H9 (cell line): Measurements from ENCODE around the gene NCLN. TPM values are rescaled to one million over a fixed set of nuclear protein-coding genes. Genes with fewer than 3 reads are reported as not detected.

ENCODE experiments used
- DNase-seq: peaks from one replicate; pipeline ENCODE4 v3.0.0-alpha.2; 2017
- H2AFZ ChIP-seq: one replicate; pipeline ENCODE4 v1.6.1; 2013; ENCODE audit warnings: mild to moderate bottlenecking, low read length, control low read depth, moderate library complexity
- H2AK5ac ChIP-seq: 2 replicates; pipeline ENCODE4 v1.6.1; 2013; ENCODE audit warnings: low read length, control low read depth, mixed read lengths; ENCODE audit not compliant: insufficient read length
- H2BK120ac ChIP-seq: one replicate; pipeline ENCODE4 v1.6.1; 2013; ENCODE audit warnings: low read depth, mild to moderate bottlenecking, low read length, control low read depth, inconsistent platforms; ENCODE audit not compliant: poor library complexity, severe bottlenecking
- H2BK12ac ChIP-seq: 2 replicates; pipeline ENCODE4 v1.6.1; 2013; ENCODE audit warnings: low read length, control low read depth, mixed read lengths, low read depth; ENCODE audit not compliant: insufficient read length
- H2BK15ac ChIP-seq: 2 replicates; pipeline ENCODE4 v1.6.1; 2013; ENCODE audit warnings: low read depth, low read length, control low read depth
- H2BK20ac ChIP-seq: one replicate; pipeline ENCODE4 v1.6.1; 2013; ENCODE audit warnings: low read depth, mild to moderate bottlenecking, low read length, control low read depth, inconsistent platforms; ENCODE audit not compliant: poor library complexity, severe bottlenecking
- H2BK5ac ChIP-seq: 2 replicates; pipeline ENCODE4 v1.6.1; 2013; ENCODE audit warnings: low read length, control low read depth, mixed read lengths; ENCODE audit not compliant: insufficient read length
- H3K14ac ChIP-seq: 2 replicates; pipeline ENCODE4 v1.6.1; 2013; ENCODE audit warnings: low read length, control low read depth; ENCODE audit not compliant: insufficient read depth
- H3K18ac ChIP-seq: 2 replicates; pipeline ENCODE4 v1.6.1; 2013; ENCODE audit warnings: low read depth, mild to moderate bottlenecking, mixed read lengths, low read length, control low read depth; ENCODE audit not compliant: insufficient read length
- H3K23ac ChIP-seq: 2 replicates; pipeline ENCODE4 v1.6.1; 2013; ENCODE audit warnings: low read length, control low read depth, mixed read lengths, low read depth; ENCODE audit not compliant: insufficient read length
- H3K23me2 ChIP-seq: 2 replicates; pipeline ENCODE4 v1.6.1; 2013; ENCODE audit warnings: low read depth, mild to moderate bottlenecking, mixed read lengths, low read length, control low read depth; ENCODE audit not compliant: insufficient read length, poor library complexity, severe bottlenecking
- H3K27ac ChIP-seq: 2 replicates; pipeline ENCODE4 v1.5.1; 2013; ENCODE audit warnings: low read length, control low read depth, mixed read lengths, low read depth; ENCODE audit not compliant: insufficient read length
- H3K27me3 ChIP-seq: 2 replicates; pipeline ENCODE4 v1.6.1; 2013; ENCODE audit warnings: low read length, control low read depth, inconsistent platforms; ENCODE audit not compliant: insufficient read depth
- H3K4ac ChIP-seq: 2 replicates; pipeline ENCODE4 v1.6.1; 2013; ENCODE audit warnings: low read depth, mild to moderate bottlenecking, control low read depth, inconsistent platforms, low read length, moderate library complexity
- H3K4me1 ChIP-seq: 2 replicates; pipeline ENCODE4 v1.6.1; 2013; ENCODE audit warnings: low read length, control low read depth, inconsistent platforms; ENCODE audit not compliant: insufficient read depth
- H3K4me2 ChIP-seq: 2 replicates; pipeline ENCODE4 v1.6.1; 2013; ENCODE audit warnings: low read length, control low read depth, mixed read lengths; ENCODE audit not compliant: insufficient read length, insufficient read depth
- H3K56ac ChIP-seq: 2 replicates; pipeline ENCODE4 v1.6.1; 2013; ENCODE audit warnings: low read depth, mild to moderate bottlenecking, mixed read lengths, low read length, control low read depth; ENCODE audit not compliant: insufficient read length
- H3K79me1 ChIP-seq: 2 replicates; pipeline ENCODE4 v1.6.1; 2013; ENCODE audit warnings: low read depth, mild to moderate bottlenecking, moderate library complexity, low read length, control low read depth, inconsistent platforms; ENCODE audit not compliant: insufficient read depth, poor library complexity, severe bottlenecking
- H3K79me2 ChIP-seq: 2 replicates; pipeline ENCODE4 v1.6.1; 2013; ENCODE audit warnings: low read length, control low read depth, inconsistent platforms; ENCODE audit not compliant: insufficient read depth
- H3K9ac ChIP-seq: 2 replicates; pipeline ENCODE4 v1.6.1; 2013; ENCODE audit warnings: low read length, control low read depth, mixed read lengths; ENCODE audit not compliant: insufficient read length; ENCODE audit errors: extremely low read depth
- H3K9me3 ChIP-seq: one replicate; pipeline ENCODE4 v1.6.1; 2013; ENCODE audit warnings: low read depth, low read length, inconsistent platforms; ENCODE audit not compliant: control insufficient read depth
- H3T11ph ChIP-seq: one replicate; pipeline ENCODE4 v1.6.1; 2013; ENCODE audit warnings: mild to moderate bottlenecking, low read length, control low read depth, inconsistent platforms
- H4K20me1 ChIP-seq: one replicate; pipeline ENCODE4 v1.6.1; 2013; ENCODE audit not compliant: control insufficient read depth, insufficient read length, insufficient read depth
- H4K5ac ChIP-seq: 2 replicates; pipeline ENCODE4 v1.6.1; 2013; ENCODE audit warnings: low read depth, mild to moderate bottlenecking, mixed read lengths, low read length, control low read depth; ENCODE audit not compliant: insufficient read length
- H4K8ac ChIP-seq: replicated peaks from 2 replicates; pipeline ENCODE4 v1.6.1; 2013; ENCODE audit warnings: low read length, control low read depth, mixed read lengths, low read depth; ENCODE audit not compliant: insufficient read length
- H4K91ac ChIP-seq: 2 replicates; pipeline ENCODE4 v1.6.1; 2013; ENCODE audit warnings: low read depth, mild to moderate bottlenecking, moderate library complexity, mixed read lengths, low read length, control low read depth; ENCODE audit not compliant: insufficient read length
- H3K27ac Mint-ChIP-seq, 3 experiments: 2 replicates in 2 of 3; 3 replicates in 1 of 3; pipeline ENCODE4 v1.8.0; 2020 to 2021; ENCODE audit warnings: mixed read lengths in 3 of 3, mild to moderate bottlenecking in 1 of 3, moderate library complexity in 1 of 3
- H3K27me3 Mint-ChIP-seq: 2 replicates; pipeline ENCODE4 v1.8.0; 2021; ENCODE audit warnings: low read depth, mild to moderate bottlenecking, moderate library complexity, mixed read lengths
- H3K36me3 Mint-ChIP-seq, 3 experiments: 2 replicates in 2 of 3; 3 replicates in 1 of 3; pipeline ENCODE4 v1.8.0; 2020 to 2021; ENCODE audit warnings: low read depth in 3 of 3, mixed read lengths in 3 of 3; ENCODE audit not compliant: insufficient read depth in 1 of 3
- H3K4me1 Mint-ChIP-seq, 2 experiments: 2 replicates each; pipeline ENCODE4 v1.8.0; 2020; ENCODE audit warnings: mixed read lengths in 2 of 2
- H3K4me3 Mint-ChIP-seq, 2 experiments: 2 replicates in 1 of 2; 3 replicates in 1 of 2; pipeline ENCODE4 v1.8.0; 2020 to 2021; ENCODE audit warnings: mild to moderate bottlenecking in 2 of 2, mixed read lengths in 2 of 2, moderate library complexity in 1 of 2
- H3K9me3 Mint-ChIP-seq, 2 experiments: 2 replicates in 1 of 2; 3 replicates in 1 of 2; pipeline ENCODE4 v1.8.0; 2020; ENCODE audit warnings: mild to moderate bottlenecking in 2 of 2, mixed read lengths in 2 of 2, moderate library complexity in 1 of 2
- WGBS: extraction: QIAGEN DNeasy Blood & Tissue Kit; methylation state at CpG from one replicate; pipeline ENCODE4 v1.1.7; 2013; ENCODE audit warnings: missing lambda C conversion rate, low lambda C conversion rate, mixed read lengths; ENCODE audit not compliant: insufficient read length; ENCODE audit errors: extremely low coverage; 5-methylcytosine and 5-hydroxymethylcytosine counted together
- total RNA-seq: library from RNA; stranded (reverse); gene quantifications from 2 replicates; pipeline ENCODE4 v1.2.1, GENCODE V29; 2021
- TF ChIP-seq, protein P1 (sequence below): fragments of 200-600 bp; sonication (generic); conservative IDR thresholded peaks from 3 replicates; pipeline ENCODE4 v1.8.0; 2021; ENCODE audit warnings: antibody characterized with exemption, mild to moderate bottlenecking

NCLN gene
- total RNA-seq, 1 experiment from 2014 or later = 94.8 TPM

DNA sequence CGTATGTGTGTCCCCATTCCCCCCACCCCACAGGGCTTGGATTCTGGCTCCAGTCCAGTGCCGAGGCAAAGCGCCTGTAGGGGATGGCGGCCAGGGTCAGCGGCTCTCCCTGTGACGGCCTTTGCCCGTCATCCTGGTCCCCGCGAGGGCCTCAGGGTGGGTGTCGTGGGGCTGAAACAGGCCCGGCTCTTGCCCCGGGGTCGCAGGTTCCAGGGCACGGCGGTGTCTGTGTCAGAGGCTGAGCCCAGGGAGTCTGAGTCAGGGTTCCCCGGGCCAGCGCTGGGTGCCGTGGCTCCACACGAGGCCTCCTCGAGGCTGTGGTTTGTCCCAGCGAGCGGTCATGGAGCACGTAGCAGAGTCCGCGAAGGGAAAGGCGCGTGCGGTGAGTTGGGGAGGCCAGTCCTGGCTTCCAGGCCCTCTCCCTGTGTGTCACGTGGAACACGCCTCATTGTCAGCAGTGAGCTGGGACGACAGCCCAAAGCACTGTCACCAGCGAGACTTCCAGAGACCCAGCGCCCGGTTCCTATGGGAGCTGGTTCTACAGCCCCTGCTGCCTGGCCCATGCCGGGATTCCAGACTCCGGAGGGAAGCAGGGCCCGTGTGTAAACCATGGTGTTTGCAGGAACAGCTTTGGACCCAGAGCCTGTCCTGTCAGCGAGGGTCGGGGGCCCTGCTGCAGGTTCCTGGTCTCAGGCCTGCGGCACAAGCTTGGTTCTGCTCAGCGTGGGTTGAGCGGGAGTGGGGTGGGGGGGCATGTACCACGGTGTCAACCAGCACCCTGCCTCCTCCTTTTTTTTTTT lies 13.4 kb downstream of the NCLN start:
- H2BK5ac ChIP-seq = no peak overlapping the region
- H3K4ac ChIP-seq = no peak overlapping the region
- Mint-ChIP-seq H3K9me3 (no peaks in the 10 kb centered on the region), H3K27me3 (no peaks in the 10 kb centered on the region), H3K27ac (no peak overlapping the region), H3K36me3 (peaks cover 0 to 28% (median 18%) of the 10 kb centered on the region in 3 experiments; a peak in 5 of 7 replicates), H3K4me1 (no peaks in the 10 kb centered on the region), H3K4me3 (no peak overlapping the region)
- WGBS = no CpG with 5 or more reads among the region's 43 CpGs
- no peak for DNase-seq
- no peaks in the 10 kb centered on the region for H3K4me1 ChIP-seq
- H2BK20ac ChIP-seq = no peak overlapping the region
- H2BK15ac ChIP-seq = no peak overlapping the region
- H3K9ac ChIP-seq = no peak overlapping the region
- no peak overlapping the region for H4K5ac ChIP-seq
- H2AFZ ChIP-seq = no peak overlapping the region
- H3K23ac ChIP-seq = no peak overlapping the region
- H3K79me1 ChIP-seq = peaks cover 4% of the 10 kb centered on the region
- no peak overlapping the region for H3K56ac ChIP-seq
- no peaks in the 10 kb centered on the region for H3K79me2 ChIP-seq
- H4K8ac ChIP-seq = no peak overlapping the region
- TF ChIP-seq, protein P1, sequence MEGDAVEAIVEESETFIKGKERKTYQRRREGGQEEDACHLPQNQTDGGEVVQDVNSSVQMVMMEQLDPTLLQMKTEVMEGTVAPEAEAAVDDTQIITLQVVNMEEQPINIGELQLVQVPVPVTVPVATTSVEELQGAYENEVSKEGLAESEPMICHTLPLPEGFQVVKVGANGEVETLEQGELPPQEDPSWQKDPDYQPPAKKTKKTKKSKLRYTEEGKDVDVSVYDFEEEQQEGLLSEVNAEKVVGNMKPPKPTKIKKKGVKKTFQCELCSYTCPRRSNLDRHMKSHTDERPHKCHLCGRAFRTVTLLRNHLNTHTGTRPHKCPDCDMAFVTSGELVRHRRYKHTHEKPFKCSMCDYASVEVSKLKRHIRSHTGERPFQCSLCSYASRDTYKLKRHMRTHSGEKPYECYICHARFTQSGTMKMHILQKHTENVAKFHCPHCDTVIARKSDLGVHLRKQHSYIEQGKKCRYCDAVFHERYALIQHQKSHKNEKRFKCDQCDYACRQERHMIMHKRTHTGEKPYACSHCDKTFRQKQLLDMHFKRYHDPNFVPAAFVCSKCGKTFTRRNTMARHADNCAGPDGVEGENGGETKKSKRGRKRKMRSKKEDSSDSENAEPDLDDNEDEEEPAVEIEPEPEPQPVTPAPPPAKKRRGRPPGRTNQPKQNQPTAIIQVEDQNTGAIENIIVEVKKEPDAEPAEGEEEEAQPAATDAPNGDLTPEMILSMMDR = no peak
- no peaks in the 10 kb centered on the region for H3K9me3 ChIP-seq
- no peaks in the 10 kb centered on the region for H3K23me2 ChIP-seq
- H2BK120ac ChIP-seq = no peak overlapping the region
- no peak overlapping the region for H2BK12ac ChIP-seq
- H4K91ac ChIP-seq = no peak overlapping the region
- no peak overlapping the region for H3K14ac ChIP-seq
- no peaks in the 10 kb centered on the region for H4K20me1 ChIP-seq
- H3K4me2 ChIP-seq = no peak overlapping the region
- no peak overlapping the region for H2AK5ac ChIP-seq
- H3K27ac ChIP-seq = no peak overlapping the region
- H3K27me3 ChIP-seq = no peaks in the 10 kb centered on the region
- H3T11ph ChIP-seq = no peak overlapping the region
- no peak overlapping the region for H3K18ac ChIP-seq
